ENCODE results near the gene C15orf39.
"Not testable (repeated sequence)": the region's sequence is repeated elsewhere in the genome, so short reads cannot be mapped to it uniquely, and the experiment has no call there.

The C15orf39 gene

DNA sequence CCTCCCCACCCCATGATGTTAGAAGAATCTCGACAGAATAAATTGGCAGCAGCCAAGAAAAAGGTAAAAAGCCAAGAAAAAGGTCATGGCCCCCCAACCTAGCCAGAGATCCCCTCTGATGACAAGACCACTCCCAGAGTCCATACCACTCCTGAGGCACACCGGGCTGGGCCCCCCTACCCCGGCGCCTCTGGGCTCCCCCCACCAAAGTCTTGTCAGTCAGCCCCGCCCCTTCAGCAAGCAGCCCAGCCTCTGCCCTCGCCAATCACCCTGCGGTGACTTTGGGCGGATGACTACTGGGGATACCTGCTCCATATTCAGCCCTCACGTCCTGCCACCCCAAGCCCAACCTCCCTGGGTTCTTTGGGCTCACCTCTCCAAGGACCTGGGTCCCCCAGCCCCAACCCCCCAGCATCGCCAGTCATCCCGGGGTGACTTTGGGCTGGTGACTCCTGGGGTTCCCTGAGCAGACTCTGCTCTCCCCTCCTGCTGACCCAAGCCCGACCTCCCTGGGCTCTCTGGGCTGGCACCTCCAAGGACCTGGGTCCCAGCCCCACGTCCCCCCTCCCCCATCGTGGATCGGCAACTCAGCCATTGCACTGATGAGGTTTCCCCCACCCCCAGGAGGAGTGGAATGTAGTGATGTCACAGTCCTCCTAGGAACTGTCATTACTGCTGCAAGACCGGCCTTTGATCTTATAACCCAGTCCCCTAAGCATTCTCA, 57.1 kb downstream of the C15orf39 start:
- DNase-seq (ENCODE audit: low read depth in 1 of 2, low spot score in 1 of 2), result not testable (repeated sequence)

DNA sequence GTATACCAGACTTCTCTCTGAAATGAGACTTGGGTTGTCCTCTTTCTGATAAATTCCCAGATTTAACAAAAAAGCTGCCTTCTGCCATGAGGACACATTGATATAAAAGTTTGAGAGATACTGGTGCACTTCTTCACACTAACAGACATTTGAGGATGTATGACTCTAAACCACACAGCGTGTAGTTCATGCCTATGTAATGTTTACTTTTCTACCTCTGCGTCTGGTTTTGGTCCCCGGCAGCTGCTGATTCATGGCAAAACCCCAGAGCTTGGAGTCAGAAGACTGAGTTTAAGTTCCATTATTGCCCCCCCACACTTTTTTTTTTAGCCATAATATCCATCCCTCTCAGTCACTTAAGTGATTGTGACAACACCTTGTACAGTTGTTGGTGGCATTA, 58.2 kb downstream of the C15orf39 start:
- not testable (repeated sequence) for DNase-seq (ENCODE audit: low read depth in 1 of 2, low spot score in 1 of 2)

Data from stimulated activated CD4-positive, alpha-beta T cell treated with anti-CD3 and anti-CD28 coated beads, Interleukin-15, amount 100 ng/mL, for 1 hour (primary cell).